K562 (cell line): ENCODE results near the gene KLK15. TPM values are rescaled to one million over a fixed set of nuclear protein-coding genes. Genes with fewer than 3 reads are reported as not detected.

Experiments
- CBX3 ChIP-seq, 2 experiments: IDR thresholded peaks; 1 replicate in 1 of 2; 2 replicates in 1 of 2; pipeline ENCODE4 v1.6.1; 2012; ENCODE audit warnings: inconsistent platforms in 2 of 2, low read length in 2 of 2, borderline replicate concordance in 1 of 2, control low read depth in 1 of 2
- CEBPB ChIP-seq: fragments of 450-650 bp; IDR thresholded peaks from 2 replicates; pipeline ENCODE4 v1.6.1; 2016; ENCODE audit warnings: missing genetic modification characterization, missing compliant biosample characterization
- CREB3L1 ChIP-seq: fragments of 450-650 bp; IDR thresholded peaks from 2 replicates; pipeline ENCODE4 v1.6.1; 2014; ENCODE audit warnings: low read depth, mild to moderate bottlenecking, moderate library complexity, borderline replicate concordance
- E4F1 ChIP-seq: fragments of 250-450 bp; sonication (Bioruptor Pico); IDR thresholded peaks from 2 replicates; pipeline ENCODE4 v1.5.0; 2021; ENCODE audit warnings: mild to moderate bottlenecking, borderline replicate concordance
- FOXJ2 ChIP-seq: fragments of 200-800 bp; sonication (Bioruptor generic); IDR thresholded peaks from 2 replicates; pipeline ENCODE4 v1.6.1; 2016; ENCODE audit warnings: missing genetic modification characterization, missing compliant biosample characterization
- HDAC2 ChIP-seq: fragments of 450-650 bp; IDR thresholded peaks from 2 replicates; pipeline ENCODE4 v1.6.1; 2016; ENCODE audit warnings: mild to moderate bottlenecking
- ILK ChIP-seq: fragments of 450-650 bp; IDR thresholded peaks from 2 replicates; pipeline ENCODE4 v1.6.1; 2016; ENCODE audit warnings: missing genetic modification characterization, low read depth, mild to moderate bottlenecking, missing compliant biosample characterization, moderate library complexity, borderline replicate concordance
- NFE2 ChIP-seq: IDR thresholded peaks from 2 replicates; pipeline ENCODE4 v1.6.1; 2014; ENCODE audit warnings: antibody characterized with exemption, low read depth
- PHF8 ChIP-seq: fragments of 200-600 bp; sonication (generic); IDR thresholded peaks from 2 replicates; pipeline ENCODE4 v1.6.1; 2012; ENCODE audit warnings: mixed run types, mild to moderate bottlenecking, inconsistent platforms, low read length, moderate library complexity, borderline replicate concordance
- PTRF ChIP-seq: fragments of 450-650 bp; IDR thresholded peaks from 2 replicates; pipeline ENCODE4 v1.6.1; 2016; ENCODE audit warnings: mild to moderate bottlenecking, missing genetic modification characterization, missing compliant biosample characterization
- ZBTB33 ChIP-seq: sonication (generic); formaldehyde crosslinking; IDR thresholded peaks from 2 replicates; pipeline ENCODE4 v1.8.1; 2023; ENCODE audit warnings: mild to moderate bottlenecking, missing genetic modification reagents
- ZNF282 ChIP-seq: sonication (generic); formaldehyde crosslinking; IDR thresholded peaks from 2 replicates; pipeline ENCODE4 v1.8.1; 2023; ENCODE audit warnings: missing genetic modification reagents
- polyA plus RNA-seq, 8 experiments: library from polyadenylated mRNA; depleted of rRNA in 4 of 8; stranded (reverse) in 5 of 8; unstranded in 3 of 8; fragments of >200 nt; fragmentation: Nextera tagmentation in 2 of 8; fragmentation: Illumina TruSeq in 1 of 8; extraction: Ambion mirVana in 2 of 8; extraction: Trizol in 1 of 8; gene quantifications; 2 replicates each; pipeline versions ENCODE4 v1.2.1 to v1.2.3, GENCODE V29; 2011 to 2014; ENCODE audit warnings: inconsistent platforms in 1 of 8, missing spikeins in 1 of 8
- total RNA-seq, 7 experiments: library from RNA; depleted of rRNA in 6 of 7; stranded (reverse); fragments of >200 nt in 6 of 7; fragmentation: Illumina TruSeq in 2 of 7; extraction: Trizol in 2 of 7; gene quantifications; 2 replicates each; pipeline versions ENCODE4 v1.2.1 to v1.2.3, GENCODE V29; 2011 to 2021; ENCODE audit warnings: low replicate concordance in 1 of 7
- TF ChIP-seq, protein P1 (sequence below): sonication (generic); formaldehyde crosslinking; IDR thresholded peaks from 2 replicates; pipeline ENCODE4 v1.8.0; 2022; ENCODE audit warnings: missing genetic modification reagents, mild to moderate bottlenecking, borderline replicate concordance
- TF ChIP-seq, protein P2 (sequence below), 2 experiments: IDR thresholded peaks; 2 replicates each; pipeline ENCODE4 v1.6.1; 2012; ENCODE audit warnings: improper control_type of control experiment in 2 of 2, low read depth in 2 of 2, low read length in 2 of 2, borderline replicate concordance in 1 of 2

KLK15 gene
- total and polyA plus RNA-seq, 9 of the 15 experiments (the other 6 are each of a cell fraction or from before 2014, with no cell fraction given), result not detected

DNA sequence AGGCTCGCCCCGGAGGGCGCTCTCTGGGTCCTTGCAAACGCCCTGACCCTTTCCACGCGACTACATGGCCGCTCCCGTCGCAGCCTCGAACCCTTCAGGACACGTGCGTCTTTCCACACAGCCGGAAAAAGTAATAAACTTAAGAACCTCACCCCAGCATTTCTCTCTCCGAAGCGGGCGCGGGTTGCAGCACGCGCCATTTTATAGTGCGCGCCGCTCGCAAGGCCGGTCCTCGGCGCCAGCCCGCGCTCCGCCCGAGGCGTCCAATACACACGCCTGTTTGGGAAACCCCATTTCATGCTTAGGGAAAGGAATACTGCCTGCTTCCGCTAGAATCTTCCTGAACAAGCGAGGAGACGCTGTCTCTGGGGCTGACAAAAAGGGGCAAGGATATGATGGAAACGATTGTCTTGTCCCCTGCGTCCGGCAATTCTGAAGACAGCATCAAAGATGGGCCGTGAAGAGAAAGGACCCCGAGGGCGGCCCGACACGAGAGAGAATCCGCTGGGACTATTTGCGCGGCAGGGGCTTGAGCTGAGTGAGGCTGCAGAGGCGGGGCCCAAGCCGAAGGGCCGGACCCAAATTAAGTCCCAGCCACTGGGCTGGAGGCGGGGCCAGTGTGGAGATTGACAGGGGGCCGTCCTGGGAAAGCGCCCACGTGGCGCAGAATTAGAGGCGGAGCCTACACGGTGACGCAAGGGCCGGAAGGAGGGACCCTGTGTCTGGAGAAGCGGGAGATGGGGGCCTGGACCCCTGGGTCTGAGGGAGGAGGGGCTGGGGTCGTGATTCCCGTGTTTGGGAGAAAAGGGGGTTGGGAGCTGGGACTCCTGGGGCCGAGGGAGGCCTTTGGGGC lies 28.7 kb downstream of the KLK15 start (continued):
- TF ChIP-seq CREB3L1, result peak; percentile 96
- TF ChIP-seq NFE2, result peak; percentile 99
- TF ChIP-seq PHF8, result peak; percentile 92
- no peak for TF ChIP-seq ILK
- TF ChIP-seq ZBTB33, result peak; percentile 50; the same call in 1 of the 2 replicates
- TF ChIP-seq FOXJ2 (tag), result no peak
- TF ChIP-seq PTRF, result no peak
- TF ChIP-seq, protein P1, sequence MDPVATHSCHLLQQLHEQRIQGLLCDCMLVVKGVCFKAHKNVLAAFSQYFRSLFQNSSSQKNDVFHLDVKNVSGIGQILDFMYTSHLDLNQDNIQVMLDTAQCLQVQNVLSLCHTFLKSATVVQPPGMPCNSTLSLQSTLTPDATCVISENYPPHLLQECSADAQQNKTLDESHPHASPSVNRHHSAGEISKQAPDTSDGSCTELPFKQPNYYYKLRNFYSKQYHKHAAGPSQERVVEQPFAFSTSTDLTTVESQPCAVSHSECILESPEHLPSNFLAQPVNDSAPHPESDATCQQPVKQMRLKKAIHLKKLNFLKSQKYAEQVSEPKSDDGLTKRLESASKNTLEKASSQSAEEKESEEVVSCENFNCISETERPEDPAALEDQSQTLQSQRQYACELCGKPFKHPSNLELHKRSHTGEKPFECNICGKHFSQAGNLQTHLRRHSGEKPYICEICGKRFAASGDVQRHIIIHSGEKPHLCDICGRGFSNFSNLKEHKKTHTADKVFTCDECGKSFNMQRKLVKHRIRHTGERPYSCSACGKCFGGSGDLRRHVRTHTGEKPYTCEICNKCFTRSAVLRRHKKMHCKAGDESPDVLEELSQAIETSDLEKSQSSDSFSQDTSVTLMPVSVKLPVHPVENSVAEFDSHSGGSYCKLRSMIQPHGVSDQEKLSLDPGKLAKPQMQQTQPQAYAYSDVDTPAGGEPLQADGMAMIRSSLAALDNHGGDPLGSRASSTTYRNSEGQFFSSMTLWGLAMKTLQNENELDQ (CRISPR knock-in tag), result no peak
- no peak for TF ChIP-seq E4F1 (CRISPR knock-in tag)
- no peak for TF ChIP-seq ZNF282
- TF ChIP-seq HDAC2, result peak; percentile 76
- no peak for TF ChIP-seq CBX3 (IDR thresholded peaks at IDR 0.05; ENCODE audit: borderline replicate concordance in 1 of 2, low read length in 2 of 2)
- TF ChIP-seq CEBPB, result peak; percentile 92
- TF ChIP-seq, protein P2, sequence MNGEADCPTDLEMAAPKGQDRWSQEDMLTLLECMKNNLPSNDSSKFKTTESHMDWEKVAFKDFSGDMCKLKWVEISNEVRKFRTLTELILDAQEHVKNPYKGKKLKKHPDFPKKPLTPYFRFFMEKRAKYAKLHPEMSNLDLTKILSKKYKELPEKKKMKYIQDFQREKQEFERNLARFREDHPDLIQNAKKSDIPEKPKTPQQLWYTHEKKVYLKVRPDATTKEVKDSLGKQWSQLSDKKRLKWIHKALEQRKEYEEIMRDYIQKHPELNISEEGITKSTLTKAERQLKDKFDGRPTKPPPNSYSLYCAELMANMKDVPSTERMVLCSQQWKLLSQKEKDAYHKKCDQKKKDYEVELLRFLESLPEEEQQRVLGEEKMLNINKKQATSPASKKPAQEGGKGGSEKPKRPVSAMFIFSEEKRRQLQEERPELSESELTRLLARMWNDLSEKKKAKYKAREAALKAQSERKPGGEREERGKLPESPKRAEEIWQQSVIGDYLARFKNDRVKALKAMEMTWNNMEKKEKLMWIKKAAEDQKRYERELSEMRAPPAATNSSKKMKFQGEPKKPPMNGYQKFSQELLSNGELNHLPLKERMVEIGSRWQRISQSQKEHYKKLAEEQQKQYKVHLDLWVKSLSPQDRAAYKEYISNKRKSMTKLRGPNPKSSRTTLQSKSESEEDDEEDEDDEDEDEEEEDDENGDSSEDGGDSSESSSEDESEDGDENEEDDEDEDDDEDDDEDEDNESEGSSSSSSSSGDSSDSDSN (IDR thresholded peaks at IDR 0.05; ENCODE audit: borderline replicate concordance in 1 of 2, low read depth in 2 of 2, low read length in 2 of 2), result no peak
